GM19452 (cell line): ENCODE data around the gene DLX2.
"Not testable (repeated sequence)": the region's sequence is repeated elsewhere in the genome, so short reads cannot be mapped to it uniquely, and the experiment has no call there.

ENCODE experiments used
- ATAC-seq: cut with Tn5 transposase; IDR thresholded peaks from one replicate; pipeline ENCODE4 v1.9.1; 2021; ENCODE audit not compliant: unreplicated experiment

Gene DLX2

GRCh38 chr2:172102391-172103359 lies at the start of gene DLX2:
DLX2 (minus strand) TSS chr2:172102900; CDS start chr2:172102538, 362 bp downstream.
- ATAC-seq: peak; percentile 72

- ATAC-seq: no peak
These were observed 45.4 kb upstream of the DLX2 start for GRCh38 chr2:172147944-172148650.

GRCh38 chr2:172143817-172144216 lies 41.1 kb upstream of the DLX2 start:
- no peak for ATAC-seq

- ATAC-seq: not testable (repeated sequence)
These were observed 36.0 kb upstream of the DLX2 start for GRCh38 chr2:172138727-172139126.

- ATAC-seq: no peak
These were observed 35.2 kb upstream of the DLX2 start for GRCh38 chr2:172137943-172138342.

- ATAC-seq: no peak
These were observed 34.4 kb upstream of the DLX2 start for GRCh38 chr2:172137109-172137508.

- ATAC-seq: no peak
These were observed 32.7 kb upstream of the DLX2 start for GRCh38 chr2:172135446-172135845.

- no peak for ATAC-seq
These were observed 31.6 kb upstream of the DLX2 start for GRCh38 chr2:172134270-172134669.

- no peak for ATAC-seq
These were observed 29.2 kb upstream of the DLX2 start for GRCh38 chr2:172131713-172132555.

- ATAC-seq: no peak
These were observed 26.7 kb upstream of the DLX2 start for GRCh38 chr2:172129404-172129803.

- ATAC-seq: no peak
These were observed 25.8 kb upstream of the DLX2 start for GRCh38 chr2:172128484-172128883.

- no peak for ATAC-seq
These were observed 17.4 kb upstream of the DLX2 start for GRCh38 chr2:172120118-172120517.

- ATAC-seq: no peak
These were observed 16.4 kb upstream of the DLX2 start for GRCh38 chr2:172119089-172119488.

- no peak for ATAC-seq
These were observed 13.4 kb upstream of the DLX2 start for GRCh38 chr2:172116107-172116506.

- no peak for ATAC-seq
These were observed 11.9 kb upstream of the DLX2 start for GRCh38 chr2:172114579-172114978.

GRCh38 chr2:172114176-172114575 lies 11.5 kb upstream of the DLX2 start:
- not testable (repeated sequence) for ATAC-seq

GRCh38 chr2:172113617-172114016 lies 10.9 kb upstream of the DLX2 start:
- no peak for ATAC-seq

GRCh38 chr2:172109988-172110811 lies 7.5 kb upstream of the DLX2 start:
- ATAC-seq: no peak

GRCh38 chr2:172109256-172109987 lies 6.7 kb upstream of the DLX2 start:
- ATAC-seq: no peak

- ATAC-seq: no peak
These were observed 5.9 kb upstream of the DLX2 start for GRCh38 chr2:172108587-172108930.
